Endothelial cell of umbilical vein (primary cell): ENCODE data around the gene RAB39A. TPM values are rescaled to one million over a fixed set of nuclear protein-coding genes. Genes with fewer than 3 reads are reported as not detected.

ENCODE experiments used
- BruUV-seq: library from RNA; stranded (reverse); fragments of 400-500 nt; replicated peaks from 2 replicates; lab custom pipeline; 2021; lab: Mats Ljungman, UMichigan
- CTCF ChIA-PET: fragments of 300-600, 350-600 bp; sonication (Branson Sonifier 250); formaldehyde crosslinking; loops from one replicate; lab custom pipeline; 2021; ENCODE audit warnings: antibody characterized with exemption, inconsistent platforms; lab: Charles Lee
- POLR2A ChIA-PET: fragments of 300-600, 350-600 bp; sonication (Branson Sonifier 250); formaldehyde crosslinking; loops from one replicate; lab custom pipeline; 2021; ENCODE audit warnings: antibody characterized with exemption, inconsistent platforms; lab: Charles Lee
- DNase-seq: peaks from one replicate; pipeline ENCODE4 v3.0.0-alpha.2; 2011; ENCODE audit warnings: low read depth, low spot score
- FAIRE-seq: peaks from 2 replicates; lab custom pipeline; 2011; peaks lifted over from hg19 to GRCh38; lab: Jason Lieb, UNC
- H2AFZ ChIP-seq: 2 replicates; pipeline ENCODE4 v1.6.0; 2012; ENCODE audit warnings: low read depth, low read length, control low read depth, inconsistent platforms
- H3K27ac ChIP-seq: 2 replicates; pipeline ENCODE4 v1.5.1; 2011; ENCODE audit warnings: low read depth, mild to moderate bottlenecking, control low read depth, low read length, moderate library complexity; ENCODE audit not compliant: insufficient read depth
- H3K27me3 ChIP-seq, 2 experiments: 2 replicates each; pipeline versions ENCODE4 v1.6.0 to v1.6.1; 2011; ENCODE audit warnings: low read length in 2 of 2, mixed read lengths in 1 of 2; ENCODE audit not compliant: control insufficient read depth in 2 of 2, insufficient read depth in 2 of 2
- H3K36me3 ChIP-seq, 2 experiments: 2 replicates in 1 of 2; 3 replicates in 1 of 2; pipeline ENCODE4 v1.5.1; 2011; ENCODE audit warnings: low read length in 2 of 2, mild to moderate bottlenecking in 1 of 2, moderate library complexity in 1 of 2; ENCODE audit not compliant: control insufficient read depth in 2 of 2, insufficient read depth in 2 of 2; ENCODE audit errors: extremely low read depth in 1 of 2
- H3K4me1 ChIP-seq: 3 replicates; pipeline ENCODE4 v1.5.1; 2011; ENCODE audit warnings: mild to moderate bottlenecking, low read length; ENCODE audit not compliant: control insufficient read depth, insufficient read depth; ENCODE audit errors: extremely low read depth
- H3K4me2 ChIP-seq: 2 replicates; pipeline ENCODE4 v1.6.1; 2011; ENCODE audit warnings: low read length, control low read depth, mixed read lengths; ENCODE audit not compliant: insufficient read depth
- H3K4me3 ChIP-seq, 3 experiments: fragments of 200-600 bp in 1 of 3; sonication (generic), shearing (Covaris generic) in 1 of 3; replicated peaks in 1 of 3; 2 replicates each; pipeline ENCODE4 v1.5.1; 2011 to 2016; ENCODE audit warnings: control low read depth in 3 of 3, low read length in 3 of 3, mild to moderate bottlenecking in 2 of 3, inconsistent platforms in 1 of 3, low read depth in 1 of 3, moderate library complexity in 1 of 3; ENCODE audit not compliant: insufficient read depth in 1 of 3
- H3K79me2 ChIP-seq: 2 replicates; pipeline ENCODE4 v1.6.0; 2012; ENCODE audit warnings: low read length, inconsistent platforms; ENCODE audit not compliant: control insufficient read depth, insufficient read depth
- H3K9ac ChIP-seq: replicated peaks from 2 replicates; pipeline ENCODE3; 2011; ENCODE audit warnings: low read length, control low read depth; ENCODE audit not compliant: insufficient read depth; ENCODE audit errors: extremely low read depth
- H3K9me1 ChIP-seq: replicated peaks from 3 replicates; pipeline ENCODE4 v1.6.0; 2011; ENCODE audit warnings: mild to moderate bottlenecking, low read length; ENCODE audit not compliant: control insufficient read depth, insufficient read depth; ENCODE audit errors: extremely low read depth
- H3K9me3 ChIP-seq: replicated peaks from 2 replicates; pipeline ENCODE4 v1.5.1; 2012; ENCODE audit warnings: low read length, inconsistent platforms; ENCODE audit not compliant: control insufficient read depth, insufficient read depth
- H4K20me1 ChIP-seq: replicated peaks from 2 replicates; pipeline ENCODE3; 2011; ENCODE audit warnings: mild to moderate bottlenecking, low read length; ENCODE audit not compliant: control insufficient read depth, insufficient read depth; ENCODE audit errors: extremely low read depth
- CTCF ChIP-seq, 2 donors: IDR thresholded peaks; 1 replicate in 1 of 2; 2 replicates in 1 of 2; pipeline ENCODE4 v1.5.1; 2011; ENCODE audit warnings: low read length in 2 of 2, mild to moderate bottlenecking in 2 of 2, moderate library complexity in 2 of 2, control low read depth in 1 of 2, inconsistent platforms in 1 of 2, low read depth in 1 of 2; ENCODE audit not compliant: insufficient read depth in 1 of 2; ENCODE audit errors: extremely low read depth in 1 of 2
- EZH2 ChIP-seq: IDR thresholded peaks from 2 replicates; pipeline ENCODE4 v1.6.1; 2012; ENCODE audit warnings: borderline replicate concordance, low read depth, mild to moderate bottlenecking, moderate library complexity, low read length, inconsistent platforms; ENCODE audit not compliant: severe bottlenecking
- FOS ChIP-seq: IDR thresholded peaks from 2 replicates; pipeline ENCODE4 v1.6.1; 2011; ENCODE audit warnings: mild to moderate bottlenecking, low read length, moderate library complexity, borderline replicate concordance; ENCODE audit not compliant: insufficient read depth
- GATA2 ChIP-seq: IDR thresholded peaks from 2 replicates; pipeline ENCODE4 v1.7.0; 2011; ENCODE audit warnings: low read depth, mild to moderate bottlenecking, moderate library complexity, mixed read lengths, low read length; ENCODE audit not compliant: insufficient read length, insufficient read depth
- JUN ChIP-seq: IDR thresholded peaks from 2 replicates; pipeline ENCODE4 v1.6.1; 2011; ENCODE audit warnings: borderline replicate concordance, low read depth; ENCODE audit not compliant: insufficient read length, insufficient read depth
- MYC ChIP-seq: IDR thresholded peaks from one replicate; pipeline ENCODE4 v1.6.1; 2011; ENCODE audit warnings: mild to moderate bottlenecking, low read depth, low read length
- POLR2AphosphoS5 ChIP-seq: IDR thresholded peaks from 2 replicates; pipeline ENCODE4 v1.6.1; 2012; ENCODE audit warnings: low read depth, mild to moderate bottlenecking, control low read depth, low read length, moderate library complexity; ENCODE audit not compliant: insufficient read depth
- dilution Hi-C: fragments of 300-500 bp; cut with MboI; formaldehyde crosslinking; loops from one replicate; pipeline ENCODE4 v1.15.0; 2019; ENCODE audit warnings: low sequenced_read_pairs; ENCODE audit not compliant: extremely low pct_ligation_motif_present
- intact Hi-C: fragments of 100-400 bp; cut with micrococcal nuclease; formaldehyde crosslinking; loops from one replicate; pipeline ENCODE4 v1.10.0; 2022
- polyA plus RNA-seq, 4 experiments: library from polyadenylated mRNA; depleted of rRNA in 3 of 4; stranded (reverse) in 3 of 4; unstranded in 1 of 4; fragments of >200 nt; gene quantifications; 2 replicates each; pipeline versions ENCODE4 v1.2.1 to v1.2.3, GENCODE V29; 2011 to 2012; ENCODE audit warnings: missing spikeins in 1 of 4
- total RNA-seq: library from RNA; stranded (reverse); gene quantifications from 2 replicates; pipeline ENCODE4 v1.2.3, GENCODE V29; 2021

Gene RAB39A
- total and polyA plus RNA-seq, 2 donors (not counting 3 experiments of a cell fraction or from before 2014, with no cell fraction given) = not detected

- ChIA-PET CTCF (interaction anchor here (0.9 to 1.2 kb wide), 2 partner anchors 122 to 650 kb away, joined by 3 read pairs; no protein-coding TSS in a partner anchor), POLR2A (no interaction called here)
- no peak overlapping the region for H2AFZ ChIP-seq
- H4K20me1 ChIP-seq = no peaks in the 10 kb centered on the region
- no peaks in the 10 kb centered on the region for H3K9me1 ChIP-seq
- H3K9ac ChIP-seq = no peak overlapping the region
- H3K9me3 ChIP-seq = no peaks in the 10 kb centered on the region
- FAIRE-seq (no peak), DNase-seq (no peak)
- TF ChIP-seq FOS (no peak), JUN (no peak), EZH2 (no peak), GATA2 (no peak), MYC (no peak), CTCF (IDR thresholded peaks at IDR 0.05; ENCODE audit: extremely low read depth in 1 of 2, insufficient read depth in 1 of 2, low read depth in 1 of 2, low read length in 2 of 2) (no peak), POLR2AphosphoS5 (no peak)
- no peaks in the 10 kb centered on the region for H3K36me3 ChIP-seq
- no peak overlapping the region for H3K27ac ChIP-seq
- peaks cover 0 to 3% of the 10 kb centered on the region in 2 experiments for H3K27me3 ChIP-seq
- BruUV-seq = no TSS peak
- intact Hi-C loops = no loop called here
- no peak overlapping the region for H3K4me3 ChIP-seq
- H3K4me1 ChIP-seq = no peaks in the 10 kb centered on the region
- no peaks in the 10 kb centered on the region for H3K79me2 ChIP-seq
- dilution Hi-C loops = no loop called here
- no peak overlapping the region for H3K4me2 ChIP-seq
Observed at GRCh38 chr11:107996006-107996776, 67.9 kb downstream of the RAB39A start.
